HG02852 (cell line): ENCODE results near the gene MAP3K15.
"Not testable (repeated sequence)": the region's sequence is repeated elsewhere in the genome, so short reads cannot be mapped to it uniquely, and the experiment has no call there.

ENCODE experiments used
- ATAC-seq: cut with Tn5 transposase; IDR thresholded peaks from one replicate; pipeline ENCODE4 v1.9.1; 2021; ENCODE audit warnings: mild to moderate bottlenecking, moderate library complexity; ENCODE audit not compliant: unreplicated experiment

Gene MAP3K15

GRCh38 chrX:19535476-19535875, 20.2 kb upstream of the MAP3K15 start:
- ATAC-seq, result no peak

- ATAC-seq, result no peak
These were observed 17.4 kb upstream of the MAP3K15 start for GRCh38 chrX:19532709-19533108.

GRCh38 chrX:19517965-19518364, 2.7 kb upstream of the MAP3K15 start:
- ATAC-seq, result no peak

GRCh38 chrX:19515615-19516105, 352 bp upstream of the MAP3K15 start:
- ATAC-seq, result no peak

GRCh38 chrX:19513383-19513782, 1.9 kb downstream of the MAP3K15 start:
- no peak for ATAC-seq

- no peak for ATAC-seq
These were observed 2.3 kb downstream of the MAP3K15 start for GRCh38 chrX:19512961-19513360.

GRCh38 chrX:19512359-19512758, 2.9 kb downstream of the MAP3K15 start:
- ATAC-seq, result no peak

- ATAC-seq, result not testable (repeated sequence)
These were observed 3.5 kb downstream of the MAP3K15 start for GRCh38 chrX:19511796-19512195.

GRCh38 chrX:19496711-19497110, 18.6 kb downstream of the MAP3K15 start:
- no peak for ATAC-seq

GRCh38 chrX:19487520-19488200, 27.6 kb downstream of the MAP3K15 start:
- ATAC-seq, result no peak

- ATAC-seq, result no peak
These were observed 35.9 kb downstream of the MAP3K15 start for GRCh38 chrX:19479458-19479857.

- ATAC-seq, result not testable (repeated sequence)
These were observed 46.9 kb downstream of the MAP3K15 start for GRCh38 chrX:19468383-19468782.

GRCh38 chrX:19462879-19463278, 52.4 kb downstream of the MAP3K15 start:
- no peak for ATAC-seq

GRCh38 chrX:19462231-19462630, 53.1 kb downstream of the MAP3K15 start:
- no peak for ATAC-seq

- no peak for ATAC-seq
These were observed 57.6 kb downstream of the MAP3K15 start for GRCh38 chrX:19457662-19458061.

- ATAC-seq, result no peak
These were observed 67.2 kb downstream of the MAP3K15 start for GRCh38 chrX:19448077-19448476.

GRCh38 chrX:19446397-19446796, 68.9 kb downstream of the MAP3K15 start:
- no peak for ATAC-seq

- ATAC-seq, result not testable (repeated sequence)
These were observed 69.5 kb downstream of the MAP3K15 start for GRCh38 chrX:19445772-19446171.

- ATAC-seq, result no peak
These were observed 71.3 kb downstream of the MAP3K15 start for GRCh38 chrX:19443869-19444526.

GRCh38 chrX:19440713-19441112, 74.6 kb downstream of the MAP3K15 start:
- no peak for ATAC-seq

GRCh38 chrX:19422661-19423060, 92.6 kb downstream of the MAP3K15 start:
- not testable (repeated sequence) for ATAC-seq

- no peak for ATAC-seq
These were observed 105.0 kb downstream of the MAP3K15 start for GRCh38 chrX:19410259-19410658.
